Bronchial epithelial cell (primary cell): Measurements from ENCODE around the gene NELL1. TPM values are rescaled to one million over a fixed set of nuclear protein-coding genes. Genes with fewer than 3 reads are reported as not detected.
A peak's percentile ranks its signal among the peaks of the same experiment; 100 is the strongest.

Source experiments
- DNase-seq: peaks from one replicate; pipeline ENCODE4 v3.0.0-alpha.2; 2010; ENCODE audit warnings: low read depth
- FAIRE-seq: peaks from 2 replicates; lab custom pipeline; 2011; peaks lifted over from hg19 to GRCh38; lab: Jason Lieb, UNC
- H3K27me3 ChIP-seq: 2 replicates; pipeline ENCODE4 v1.5.1; 2011; ENCODE audit warnings: low read length; ENCODE audit not compliant: control insufficient read depth, insufficient read depth
- H3K36me3 ChIP-seq: 2 replicates; pipeline ENCODE4 v1.5.1; 2011; ENCODE audit warnings: low read length; ENCODE audit not compliant: control insufficient read depth, insufficient read depth
- H3K4me3 ChIP-seq: 2 replicates; pipeline ENCODE4 v1.5.1; 2011; ENCODE audit warnings: mild to moderate bottlenecking, low read depth, low read length, control low read depth
- CTCF ChIP-seq: IDR thresholded peaks from 2 replicates; pipeline ENCODE4 v1.5.1; 2011; ENCODE audit warnings: mild to moderate bottlenecking, moderate library complexity, low read length, control low read depth, inconsistent platforms; ENCODE audit not compliant: insufficient read depth, severe bottlenecking
- total RNA-seq: library from RNA; depleted of rRNA; stranded (reverse); fragments of >200 nt; gene quantifications from 2 replicates; pipeline ENCODE4 v1.2.1, GENCODE V29; 2014

The NELL1 gene
- total RNA-seq, 1 donor from 2014 or later, result not detected

- Histone ChIP-seq H3K4me3 (no peak overlapping the region), H3K27me3 (no peaks in the 10 kb centered on the region), H3K36me3 (no peaks in the 10 kb centered on the region)
- no peak for FAIRE-seq
- DNase-seq, result no peak
- no peak for TF ChIP-seq CTCF
These were observed 42.4 kb upstream of the NELL1 start for GRCh38 chr11:20627026-20627425.

- Histone ChIP-seq H3K27me3 (no peaks in the 10 kb centered on the region), H3K4me3 (no peak overlapping the region), H3K36me3 (no peaks in the 10 kb centered on the region)
- DNase-seq (no peak), FAIRE-seq (no peak)
- TF ChIP-seq CTCF, result no peak
These were observed 41.7 kb upstream of the NELL1 start for GRCh38 chr11:20627701-20628100.

- Histone ChIP-seq H3K4me3 (no peak overlapping the region), H3K27me3 (no peaks in the 10 kb centered on the region), H3K36me3 (no peaks in the 10 kb centered on the region)
- no peak for TF ChIP-seq CTCF
- DNase-seq (peak; percentile 91), FAIRE-seq (peak; percentile 28)
These were observed 37.7 kb upstream of the NELL1 start for GRCh38 chr11:20631519-20632168.

GRCh38 chr11:20632169-20632532 lies 37.2 kb upstream of the NELL1 start:
- DNase-seq, result no peak
- no peak for FAIRE-seq

GRCh38 chr11:20634044-20634443 lies 35.3 kb upstream of the NELL1 start:
- TF ChIP-seq CTCF, result peak; percentile 32

More at GRCh38 chr11:20632169-20632532, 37.2 kb upstream of the NELL1 start:
- H3K27me3 ChIP-seq, result no peaks in the 10 kb centered on the region
- no peaks in the 10 kb centered on the region for H3K36me3 ChIP-seq
- no peak overlapping the region for H3K4me3 ChIP-seq
- TF ChIP-seq CTCF, result no peak

GRCh38 chr11:20634781-20635180 lies 34.6 kb upstream of the NELL1 start:
- H3K27me3 ChIP-seq, result no peaks in the 10 kb centered on the region
- no peaks in the 10 kb centered on the region for H3K36me3 ChIP-seq
- no peak for DNase-seq
- FAIRE-seq, result no peak
- TF ChIP-seq CTCF, result no peak
- no peak overlapping the region for H3K4me3 ChIP-seq

More at GRCh38 chr11:20634044-20634443, 35.3 kb upstream of the NELL1 start:
- no peak for FAIRE-seq
- H3K36me3 ChIP-seq, result no peaks in the 10 kb centered on the region
- DNase-seq, result no peak
- no peaks in the 10 kb centered on the region for H3K27me3 ChIP-seq
- no peak overlapping the region for H3K4me3 ChIP-seq
